ENCODE results near the gene TBC1D22A. TPM values are rescaled to one million over a fixed set of nuclear protein-coding genes. Genes with fewer than 3 reads are reported as not detected.

TBC1D22A gene
- total RNA-seq, 4 donors from 2014 or later = 9.2 to 45.3 (median 22.8) TPM

DNA sequence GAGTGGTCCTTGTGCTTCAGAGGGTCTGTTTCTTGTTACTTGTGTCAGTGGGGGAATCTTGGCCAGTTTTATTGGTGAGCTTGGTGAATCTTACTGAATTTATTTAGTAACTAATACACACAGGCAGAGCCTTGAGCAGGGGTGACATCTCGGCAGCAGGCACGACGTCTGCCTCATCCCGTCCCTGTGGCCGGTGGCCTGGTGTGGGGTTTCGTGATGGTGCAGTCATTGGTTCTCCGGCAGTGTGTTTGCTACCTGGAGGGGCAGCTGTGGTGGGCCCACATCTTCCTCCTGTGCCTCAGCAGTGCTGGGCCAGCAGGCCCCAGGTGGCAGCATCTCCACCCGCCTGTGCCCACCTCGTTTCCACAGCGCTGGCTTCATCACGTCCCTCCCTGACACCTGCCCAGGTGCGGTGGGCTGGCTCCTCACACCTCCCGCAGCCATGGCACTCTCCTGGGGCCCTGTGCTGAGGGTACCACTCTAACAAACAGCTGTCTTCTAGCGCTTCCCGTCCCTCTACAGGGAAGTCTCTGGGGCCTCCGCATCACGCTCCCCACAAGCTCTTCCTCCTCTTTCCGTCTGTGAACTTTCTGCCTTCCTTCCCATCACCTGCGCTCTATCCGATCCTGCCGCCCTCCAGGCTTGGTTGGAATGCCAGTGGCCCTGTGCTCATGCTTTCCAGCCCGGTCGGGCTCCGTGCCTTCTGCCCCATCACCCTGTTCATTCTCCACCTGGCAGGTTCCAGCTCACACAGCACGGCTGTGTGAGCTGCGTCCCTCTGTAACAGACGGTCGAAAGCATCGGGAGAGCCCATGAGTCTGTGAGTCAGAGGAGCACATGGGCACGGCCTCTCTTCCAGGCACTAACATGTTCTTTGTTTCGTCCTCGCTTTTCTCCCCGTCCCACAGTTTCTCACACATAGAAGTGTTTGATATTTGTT is 203.4 kb downstream of the TBC1D22A start:
- DNase-seq = no peak

DNA sequence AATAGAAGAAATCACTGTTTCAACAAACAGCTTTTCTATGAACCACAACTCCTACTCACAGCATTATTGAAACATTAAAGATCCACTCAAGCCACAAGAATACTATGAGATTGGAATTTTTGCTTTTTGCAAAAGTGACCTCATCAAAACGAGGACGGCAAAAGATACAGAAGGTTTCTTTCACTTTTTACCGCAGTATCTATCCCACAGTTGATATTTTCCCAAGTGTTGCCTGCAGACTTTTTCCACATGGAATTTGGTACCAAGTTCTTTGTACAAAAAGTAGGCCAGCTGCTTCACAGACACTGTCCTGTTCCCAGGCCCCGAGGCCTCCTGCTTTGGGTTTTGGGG is 204.0 kb downstream of the TBC1D22A start:
- intact Hi-C loops (cut with DNase I; ENCODE audit: low total_unique reads) = no loop called here
- no peaks in the 10 kb centered on the region for H3K27me3 ChIP-seq
- no peaks in the 10 kb centered on the region for H3K36me3 ChIP-seq
- H3K4me1 ChIP-seq = no peaks in the 10 kb centered on the region
- no peak overlapping the region for H3K4me3 ChIP-seq
- H3K9me3 ChIP-seq = no peaks in the 10 kb centered on the region
- TF ChIP-seq, protein P1, sequence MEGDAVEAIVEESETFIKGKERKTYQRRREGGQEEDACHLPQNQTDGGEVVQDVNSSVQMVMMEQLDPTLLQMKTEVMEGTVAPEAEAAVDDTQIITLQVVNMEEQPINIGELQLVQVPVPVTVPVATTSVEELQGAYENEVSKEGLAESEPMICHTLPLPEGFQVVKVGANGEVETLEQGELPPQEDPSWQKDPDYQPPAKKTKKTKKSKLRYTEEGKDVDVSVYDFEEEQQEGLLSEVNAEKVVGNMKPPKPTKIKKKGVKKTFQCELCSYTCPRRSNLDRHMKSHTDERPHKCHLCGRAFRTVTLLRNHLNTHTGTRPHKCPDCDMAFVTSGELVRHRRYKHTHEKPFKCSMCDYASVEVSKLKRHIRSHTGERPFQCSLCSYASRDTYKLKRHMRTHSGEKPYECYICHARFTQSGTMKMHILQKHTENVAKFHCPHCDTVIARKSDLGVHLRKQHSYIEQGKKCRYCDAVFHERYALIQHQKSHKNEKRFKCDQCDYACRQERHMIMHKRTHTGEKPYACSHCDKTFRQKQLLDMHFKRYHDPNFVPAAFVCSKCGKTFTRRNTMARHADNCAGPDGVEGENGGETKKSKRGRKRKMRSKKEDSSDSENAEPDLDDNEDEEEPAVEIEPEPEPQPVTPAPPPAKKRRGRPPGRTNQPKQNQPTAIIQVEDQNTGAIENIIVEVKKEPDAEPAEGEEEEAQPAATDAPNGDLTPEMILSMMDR (IDR thresholded peaks at IDR 0.05) = no peak
- TF ChIP-seq POLR2A (IDR thresholded peaks at IDR 0.05) = no peak
- no peak for DNase-seq
- H3K27ac ChIP-seq = no peak overlapping the region

More for the DNA sequence above, 203.4 kb downstream of the TBC1D22A start:
- TF ChIP-seq POLR2A (IDR thresholded peaks at IDR 0.05) = no peak
- TF ChIP-seq, protein P1 (IDR thresholded peaks at IDR 0.05) = no peak
- H3K27ac ChIP-seq = no peak overlapping the region
- intact Hi-C loops (cut with DNase I; ENCODE audit: low total_unique reads) = no loop called here
- no peaks in the 10 kb centered on the region for H3K36me3 ChIP-seq
- no peak overlapping the region for H3K4me3 ChIP-seq
- no peaks in the 10 kb centered on the region for H3K4me1 ChIP-seq
- H3K9me3 ChIP-seq = no peaks in the 10 kb centered on the region
- no peaks in the 10 kb centered on the region for H3K27me3 ChIP-seq

DNA sequence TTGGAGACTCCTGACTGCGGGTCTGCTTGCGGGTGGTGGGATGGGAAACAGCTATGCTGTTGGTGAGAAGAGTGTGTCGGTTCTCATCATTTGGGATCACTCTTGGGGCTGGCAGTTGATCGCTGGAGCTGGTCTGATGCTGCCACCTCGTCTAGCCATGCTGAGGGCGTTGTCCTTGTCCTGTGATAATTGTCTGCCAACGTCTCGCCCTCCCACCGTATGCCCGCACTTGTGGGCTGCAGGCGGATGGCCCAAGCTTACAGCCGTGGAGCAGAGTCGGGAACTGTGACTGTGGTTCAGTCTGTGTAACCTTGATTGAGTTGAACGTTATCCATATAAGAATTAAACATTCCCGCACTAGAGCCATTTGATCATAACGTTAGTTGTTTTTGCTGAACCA is 204.4 kb downstream of the TBC1D22A start:
- H3K27ac ChIP-seq = no peak overlapping the region
- intact Hi-C loops (cut with DNase I; ENCODE audit: low total_unique reads) = no loop called here
- no peaks in the 10 kb centered on the region for H3K4me1 ChIP-seq
- TF ChIP-seq, protein P1 (IDR thresholded peaks at IDR 0.05) = no peak
- no peak for TF ChIP-seq POLR2A (IDR thresholded peaks at IDR 0.05)
- no peak overlapping the region for H3K4me3 ChIP-seq
- DNase-seq = no peak
- no peaks in the 10 kb centered on the region for H3K36me3 ChIP-seq
- H3K9me3 ChIP-seq = no peaks in the 10 kb centered on the region
- H3K27me3 ChIP-seq = no peaks in the 10 kb centered on the region

DNA sequence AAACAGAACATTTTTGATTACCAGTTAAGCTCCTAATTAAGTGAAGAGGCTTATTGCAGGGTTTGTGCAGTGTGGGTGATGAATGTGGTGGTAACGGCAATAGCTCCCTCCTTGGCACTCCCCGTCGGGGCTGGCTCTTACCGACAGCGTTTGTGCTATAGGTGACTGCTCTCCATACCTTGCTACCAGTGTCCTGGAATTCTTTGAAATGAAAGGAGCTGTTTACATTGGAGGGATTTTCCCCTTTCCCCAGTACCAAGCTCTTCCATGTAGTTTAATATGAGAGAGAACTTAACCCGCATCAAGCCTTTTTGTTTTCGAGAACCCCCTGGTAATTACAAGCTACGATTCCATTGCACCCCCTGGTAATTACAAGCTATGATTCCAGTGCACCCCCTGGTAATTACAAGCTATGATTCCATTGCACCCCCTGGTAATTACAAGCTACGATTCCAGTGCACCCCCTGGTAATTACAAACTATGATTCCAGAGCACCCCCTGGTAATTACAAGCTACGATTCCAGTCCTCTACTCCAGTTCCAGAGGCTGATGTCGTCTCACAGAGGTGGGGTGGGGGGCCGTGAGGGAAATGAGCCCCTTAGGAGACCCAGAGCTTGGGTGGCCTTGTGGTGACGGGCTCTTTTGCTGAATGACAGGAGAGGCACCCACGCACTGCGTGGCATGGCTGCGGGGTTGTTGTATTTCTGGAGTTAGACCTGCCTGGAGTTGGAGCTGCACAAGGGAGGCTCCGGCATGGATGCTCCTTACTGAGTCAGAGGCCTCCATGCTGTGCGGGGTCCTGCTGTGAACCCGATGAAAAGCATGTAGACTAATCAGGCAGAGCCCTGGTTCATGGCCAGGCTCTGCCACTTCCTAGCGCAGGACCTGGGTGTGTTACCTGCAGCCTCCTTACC is 205.3 kb downstream of the TBC1D22A start:
- Histone ChIP-seq H3K27ac (no peak overlapping the region), H3K9me3 (no peaks in the 10 kb centered on the region), H3K36me3 (no peaks in the 10 kb centered on the region), H3K4me3 (no peak overlapping the region), H3K27me3 (no peaks in the 10 kb centered on the region), H3K4me1 (no peaks in the 10 kb centered on the region)
- DNase-seq = no peak
- TF ChIP-seq, protein P1 (IDR thresholded peaks at IDR 0.05) = no peak
- no peak for TF ChIP-seq POLR2A (IDR thresholded peaks at IDR 0.05)
- intact Hi-C loops (cut with DNase I; ENCODE audit: low total_unique reads) = no loop called here

DNA sequence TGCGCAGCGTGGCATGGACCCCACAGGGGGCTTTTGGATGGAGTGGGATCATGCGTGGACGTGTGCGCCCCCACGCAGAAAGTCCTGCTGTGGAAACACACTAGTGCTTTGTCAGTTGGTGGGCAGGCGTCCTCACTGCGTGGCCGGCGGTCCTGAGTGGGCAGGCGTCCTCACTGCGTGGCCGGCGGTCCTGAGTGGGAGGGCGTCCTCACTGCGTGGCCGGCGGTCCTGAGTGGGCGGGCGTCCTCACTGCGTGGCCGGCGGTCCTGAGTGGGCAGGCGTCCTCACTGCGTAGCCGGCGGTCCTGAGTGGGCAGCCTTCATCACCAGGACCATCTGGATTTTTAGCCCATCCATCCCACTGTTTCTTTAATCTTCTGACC is 205.9 kb downstream of the TBC1D22A start:
- intact Hi-C loops (cut with DNase I; ENCODE audit: low total_unique reads) = no loop called here
- DNase-seq = no peak
- no peak overlapping the region for H3K4me3 ChIP-seq
- TF ChIP-seq POLR2A (IDR thresholded peaks at IDR 0.05) = no peak
- TF ChIP-seq, protein P1 (IDR thresholded peaks at IDR 0.05) = no peak
- no peaks in the 10 kb centered on the region for H3K4me1 ChIP-seq
- no peaks in the 10 kb centered on the region for H3K36me3 ChIP-seq
- H3K27me3 ChIP-seq = no peaks in the 10 kb centered on the region
- no peaks in the 10 kb centered on the region for H3K9me3 ChIP-seq
- no peak overlapping the region for H3K27ac ChIP-seq
